Activated naive CD4-positive, alpha-beta T cell treated with anti-CD3 and anti-CD28 coated beads, Interleukin-2, amount 50 U/mL, for 16 hours (primary cell): Measurements from ENCODE around the gene NAPSA.
"Not testable (repeated sequence)": the region's sequence is repeated elsewhere in the genome, so short reads cannot be mapped to it uniquely, and the experiment has no call there.

Experiments used
- DNase-seq: peaks from one replicate; pipeline ENCODE4 v3.0.0-alpha.2; 2020

Gene NAPSA

DNA sequence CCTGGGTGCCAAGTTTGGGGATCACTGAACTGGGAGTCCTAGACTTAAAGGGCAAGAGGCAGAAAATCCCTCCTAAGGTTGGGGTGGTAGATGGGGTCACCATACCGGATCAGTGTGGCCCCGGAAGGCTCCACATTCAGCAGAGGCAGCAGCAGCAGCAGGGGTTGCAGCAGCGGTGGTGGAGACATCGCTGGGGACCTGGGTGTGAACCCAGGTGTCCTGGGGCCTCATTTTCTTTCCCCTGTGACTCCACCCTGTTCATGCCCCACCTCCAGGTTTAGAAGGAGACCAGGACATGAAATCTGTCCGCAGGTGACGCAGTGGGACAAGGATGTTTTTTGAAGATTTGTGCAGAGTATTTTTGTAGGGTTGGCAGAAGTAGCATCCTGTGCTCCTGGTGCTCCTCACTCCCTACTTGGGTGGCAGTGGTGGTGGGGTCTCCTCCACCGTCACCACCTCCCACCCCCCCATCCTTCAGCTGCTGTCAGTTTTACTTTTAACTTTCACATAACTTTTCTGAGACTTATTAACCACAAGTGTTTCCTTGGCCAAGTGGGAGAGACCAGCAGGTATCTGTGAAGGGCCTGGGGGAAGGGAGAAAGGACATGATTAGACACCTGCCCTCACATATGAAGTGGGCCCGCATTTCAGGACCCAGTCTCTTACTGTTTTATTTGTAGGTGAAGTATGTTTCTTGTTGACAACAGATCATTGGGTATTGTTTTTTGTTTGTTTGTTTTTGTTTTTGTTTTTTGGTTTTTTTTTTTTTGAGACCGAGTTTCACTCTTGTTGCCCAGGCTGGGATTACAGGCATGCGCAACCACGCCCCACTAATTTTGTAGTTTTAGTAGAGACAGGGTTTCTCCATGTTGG lies at the start of gene NAPSA:
TSS of gene NAPSA (minus strand) at position 206 of the 873 bp plus-strand sequence. CDS start at position 188, 18 bp downstream.
- no peak for DNase-seq

- DNase-seq: no peak
Measured at GRCh38 chr19:50413531-50413930, 48.1 kb upstream of the NAPSA start.

GRCh38 chr19:50413096-50413495 lies 47.7 kb upstream of the NAPSA start:
- no peak for DNase-seq

DNA sequence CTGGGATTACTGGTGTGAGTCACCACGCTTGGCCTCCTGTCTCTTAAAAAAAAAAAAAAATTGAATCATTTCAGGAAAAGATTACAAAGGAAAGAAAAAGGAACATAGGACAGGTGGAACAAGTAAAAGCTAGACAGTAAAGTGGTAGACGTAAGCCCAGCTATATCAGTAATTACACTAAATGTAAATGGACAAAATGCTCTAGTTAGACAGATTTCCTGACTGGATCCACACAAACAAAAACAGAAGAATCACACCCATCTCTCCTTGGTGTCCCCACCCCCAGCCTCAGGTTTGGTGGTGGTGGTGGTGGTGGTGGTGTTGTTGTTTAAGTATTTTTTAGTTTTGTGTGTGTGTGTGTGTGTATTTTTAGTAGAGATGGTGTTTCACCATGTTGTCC lies 47.0 kb upstream of the NAPSA start:
- DNase-seq: no peak

DNA sequence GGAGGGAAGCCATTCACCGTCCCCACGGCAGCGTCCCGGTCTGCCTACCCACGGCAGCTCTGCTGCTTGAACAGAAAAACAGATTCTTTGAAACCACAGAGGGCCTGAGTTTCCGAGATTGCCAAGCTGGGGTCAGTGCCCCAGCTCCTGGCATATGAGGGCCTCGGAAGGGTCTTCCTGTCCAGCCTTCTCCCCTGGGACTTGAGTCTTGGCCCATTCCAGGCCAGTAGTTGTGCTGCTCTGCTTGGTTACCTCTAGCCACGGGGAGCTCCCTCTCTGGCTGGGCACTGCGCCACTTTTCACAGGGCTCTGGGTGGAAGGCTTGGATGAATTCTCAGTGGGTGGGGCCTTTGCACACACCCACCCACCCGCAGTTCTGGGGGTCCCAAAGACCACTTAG lies 44.7 kb upstream of the NAPSA start:
- DNase-seq: no peak

- no peak for DNase-seq
Measured at GRCh38 chr19:50409347-50409746, 43.9 kb upstream of the NAPSA start.

- DNase-seq: no peak
Measured at GRCh38 chr19:50406829-50407228, 41.4 kb upstream of the NAPSA start.

DNA sequence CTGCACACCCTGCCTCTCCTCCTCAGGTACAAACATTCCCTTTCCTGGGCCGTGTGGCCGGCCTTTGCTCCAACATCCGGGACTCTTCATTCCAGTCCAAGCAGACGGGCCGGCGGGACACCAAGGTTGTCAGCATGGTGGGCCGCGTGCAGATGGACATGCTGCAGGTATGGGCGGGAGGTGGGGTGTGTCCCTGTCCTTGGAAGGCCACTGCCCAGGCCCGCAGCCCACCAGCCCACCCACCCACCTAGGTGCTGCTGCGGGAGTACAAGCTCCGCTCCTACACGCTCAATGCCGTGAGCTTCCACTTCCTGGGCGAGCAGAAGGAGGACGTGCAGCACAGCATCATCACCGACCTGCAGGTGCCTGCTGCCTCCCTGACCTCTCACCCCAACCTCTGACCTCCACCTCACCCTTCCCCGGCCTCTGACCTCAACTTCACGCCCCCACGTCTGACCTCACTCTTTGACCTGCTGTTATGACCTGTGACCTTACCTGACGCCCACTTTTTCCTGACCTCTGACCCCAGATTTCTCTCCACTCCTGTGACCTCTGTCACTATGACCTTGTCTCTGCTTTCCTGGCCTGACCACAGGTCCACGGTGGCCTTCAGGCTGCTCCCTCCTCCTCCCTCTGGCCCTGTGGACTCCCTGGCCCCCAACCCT lies 40.8 kb upstream of the NAPSA start:
- DNase-seq: no peak

- DNase-seq: no peak
Measured at GRCh38 chr19:50402544-50403301, 37.3 kb upstream of the NAPSA start.

DNA sequence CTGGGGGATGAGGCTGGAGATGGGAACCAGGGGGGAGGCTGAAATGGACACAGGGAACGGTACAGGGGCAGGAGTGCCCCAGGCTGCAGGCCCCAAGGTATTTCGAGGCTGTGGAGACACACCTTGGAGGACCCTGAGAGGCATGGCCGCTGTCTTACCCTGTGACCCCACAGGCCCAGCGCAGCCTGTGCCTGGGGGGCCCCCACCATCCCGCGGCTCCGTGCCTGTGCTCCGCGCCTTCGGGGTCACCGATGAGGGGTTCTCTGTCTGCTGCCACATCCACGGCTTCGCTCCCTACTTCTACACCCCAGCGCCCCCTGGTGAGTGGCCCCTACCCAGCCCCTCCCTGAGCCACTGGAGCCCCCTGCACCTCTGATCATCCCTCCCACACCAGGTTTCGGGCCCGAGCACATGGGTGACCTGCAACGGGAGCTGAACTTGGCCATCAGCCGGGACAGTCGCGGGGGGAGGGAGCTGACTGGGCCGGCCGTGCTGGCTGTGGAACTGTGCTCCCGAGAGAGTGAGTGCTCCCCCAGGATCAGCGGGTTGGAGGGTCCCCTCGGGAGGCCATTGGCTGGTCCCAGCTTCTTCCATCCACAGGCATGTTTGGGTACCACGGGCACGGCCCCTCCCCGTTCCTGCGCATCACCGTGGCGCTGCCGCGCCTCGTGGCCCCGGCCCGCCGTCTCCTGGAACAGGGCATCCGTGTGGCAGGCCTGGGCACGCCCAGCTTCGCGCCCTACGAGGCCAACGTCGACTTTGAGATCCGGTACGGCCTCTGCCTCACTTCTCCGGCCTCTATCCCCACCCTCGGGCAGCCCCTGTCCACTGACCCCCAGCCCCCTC lies 36.4 kb upstream of the NAPSA start:
- DNase-seq: no peak

DNA sequence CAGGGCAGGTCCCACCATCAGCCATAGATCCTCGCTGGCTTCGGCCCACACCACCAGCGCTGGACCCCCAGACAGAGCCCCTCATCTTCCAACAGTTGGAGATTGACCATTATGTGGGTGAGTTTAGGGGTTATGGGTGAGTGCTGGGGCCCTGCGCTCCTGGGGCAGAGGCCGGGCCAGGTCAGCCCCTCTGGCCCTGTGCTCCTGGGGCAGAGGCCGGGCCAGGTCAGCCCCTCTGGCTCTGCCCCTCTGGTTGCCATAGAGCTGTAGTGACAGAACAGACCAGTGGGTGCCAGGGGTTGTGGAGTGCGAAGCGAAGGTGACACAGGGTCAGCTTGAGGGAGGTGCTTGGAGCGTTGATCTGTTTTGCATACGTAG lies 33.9 kb upstream of the NAPSA start:
- DNase-seq: no peak

DNA sequence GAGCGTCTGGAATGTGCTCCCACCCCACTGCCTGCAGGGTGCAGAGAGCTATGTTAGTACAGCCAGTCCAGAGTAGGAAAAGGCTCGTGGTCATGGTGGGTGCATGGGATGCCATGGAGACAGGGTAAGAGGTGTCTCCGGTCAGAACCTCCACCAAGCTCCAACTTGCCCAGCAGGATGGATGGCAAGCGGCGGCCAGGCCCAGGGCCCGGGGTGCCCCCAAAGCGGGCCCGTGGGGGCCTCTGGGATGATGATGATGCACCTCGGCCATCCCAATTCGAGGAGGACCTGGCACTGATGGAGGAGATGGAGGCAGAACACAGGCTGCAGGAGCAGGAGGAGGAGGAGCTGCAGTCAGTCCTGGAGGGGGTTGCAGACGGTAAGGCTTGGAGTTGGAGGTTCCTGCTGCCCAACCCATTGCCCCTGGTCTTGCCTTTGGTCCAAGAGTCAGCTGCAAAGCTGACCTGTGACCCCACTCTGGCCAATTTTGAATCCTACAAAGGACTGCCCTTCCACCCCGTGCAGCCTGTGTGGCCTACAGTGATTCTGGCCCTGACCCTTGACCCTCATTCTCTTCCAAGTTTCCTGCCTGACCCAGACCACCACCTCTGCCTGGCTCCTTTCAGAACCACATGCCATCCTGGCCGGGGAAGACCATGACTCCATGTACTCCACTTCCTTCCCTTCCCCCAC lies 33.4 kb upstream of the NAPSA start:
- no peak for DNase-seq

DNA sequence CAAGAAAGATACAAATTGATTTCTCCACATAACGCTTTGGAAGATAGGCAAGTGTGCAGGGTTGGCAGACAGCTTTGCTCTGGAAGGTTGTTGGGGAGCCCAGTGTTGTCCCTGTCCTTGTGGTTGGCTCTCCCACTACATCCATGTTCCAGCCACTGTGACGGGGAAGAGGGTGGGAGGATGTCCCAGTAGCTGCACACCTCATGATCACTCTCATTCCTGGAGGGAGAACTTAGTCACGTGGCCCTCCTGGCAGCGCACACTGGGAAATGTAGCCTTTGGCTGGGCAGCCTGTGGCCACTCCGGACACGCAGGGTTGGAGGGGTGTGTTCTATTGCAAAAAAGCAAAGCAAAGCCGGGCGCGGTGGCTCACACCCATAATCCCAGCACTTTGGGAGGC lies 28.6 kb upstream of the NAPSA start:
- DNase-seq: no peak

DNA sequence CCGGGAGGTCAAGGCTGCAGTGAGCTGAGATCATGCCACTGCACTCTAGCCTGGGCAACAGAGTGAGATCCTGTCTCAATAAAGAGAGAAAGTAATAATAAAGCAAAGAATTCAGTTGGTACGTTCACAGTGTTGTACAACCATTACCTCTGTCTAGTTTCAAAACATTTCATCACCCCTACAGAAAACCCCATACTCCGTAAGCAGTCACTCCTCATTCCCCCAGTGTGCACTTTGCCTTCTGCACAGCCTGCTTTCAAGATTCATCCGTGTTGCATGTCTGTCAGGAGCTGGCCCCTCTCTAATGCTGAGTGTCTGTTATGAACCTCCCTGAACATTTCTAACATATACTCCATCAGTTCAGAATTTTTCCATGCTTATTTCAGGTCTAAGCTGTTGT lies 28.1 kb upstream of the NAPSA start:
- no peak for DNase-seq

DNA sequence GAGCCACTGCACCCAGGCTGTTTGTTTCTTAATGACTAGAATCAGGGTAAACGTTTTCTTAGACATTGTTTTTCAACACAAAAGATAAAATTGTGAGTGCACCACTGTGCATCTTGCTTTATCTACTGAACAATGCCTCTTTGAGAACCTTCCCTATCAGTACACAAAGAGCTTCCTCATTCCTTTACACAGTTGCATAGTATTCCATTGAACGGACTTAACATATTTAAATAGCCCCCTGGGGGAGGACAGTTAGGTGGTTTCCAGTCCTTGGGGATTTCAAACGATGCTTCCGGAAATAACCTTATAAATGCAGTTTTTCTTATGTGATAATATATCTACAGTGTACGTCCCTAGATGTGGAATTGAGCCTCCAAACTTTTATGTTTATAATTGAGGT lies 27.3 kb upstream of the NAPSA start:
- DNase-seq: no peak

GRCh38 chr19:50390952-50391351 lies 25.5 kb upstream of the NAPSA start:
- DNase-seq: not testable (repeated sequence)

DNA sequence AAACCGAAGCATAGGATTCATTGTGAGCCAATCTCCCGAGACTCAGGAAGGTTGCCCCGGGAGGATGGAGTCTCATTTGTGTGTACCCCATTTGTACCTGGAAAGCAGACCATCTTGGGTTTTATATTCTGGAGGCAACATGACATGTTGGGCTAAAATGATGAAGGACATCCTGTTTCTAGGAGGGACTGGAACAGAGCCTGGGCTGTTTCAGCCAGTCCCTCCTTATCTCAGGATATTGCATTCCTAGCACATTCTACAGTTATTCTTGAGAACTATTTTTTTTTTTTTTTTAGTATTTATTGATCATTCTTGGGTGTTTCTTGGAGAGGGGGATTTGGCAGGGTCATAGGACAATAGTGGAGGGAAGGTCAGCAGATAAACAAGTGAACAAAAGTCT lies 24.9 kb upstream of the NAPSA start:
- DNase-seq: not testable (repeated sequence)

DNA sequence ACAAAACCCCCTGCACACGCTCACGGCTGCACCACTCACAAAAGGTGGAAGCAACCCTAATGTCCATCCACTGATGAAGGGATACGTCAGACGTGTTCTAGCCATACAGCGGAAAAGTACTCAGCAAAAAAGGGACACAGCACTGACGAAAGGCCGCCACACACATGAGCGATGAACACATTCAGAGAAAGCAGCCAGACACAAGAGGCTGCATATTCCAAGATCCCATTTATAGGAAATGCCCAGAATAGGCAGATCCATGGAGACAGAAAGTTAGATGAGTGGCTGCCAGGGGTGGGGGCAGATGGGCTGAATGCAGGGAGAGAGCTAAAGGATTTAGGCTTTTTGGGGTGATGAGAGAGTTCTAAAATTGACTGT lies 22.4 kb upstream of the NAPSA start:
- DNase-seq: no peak

DNA sequence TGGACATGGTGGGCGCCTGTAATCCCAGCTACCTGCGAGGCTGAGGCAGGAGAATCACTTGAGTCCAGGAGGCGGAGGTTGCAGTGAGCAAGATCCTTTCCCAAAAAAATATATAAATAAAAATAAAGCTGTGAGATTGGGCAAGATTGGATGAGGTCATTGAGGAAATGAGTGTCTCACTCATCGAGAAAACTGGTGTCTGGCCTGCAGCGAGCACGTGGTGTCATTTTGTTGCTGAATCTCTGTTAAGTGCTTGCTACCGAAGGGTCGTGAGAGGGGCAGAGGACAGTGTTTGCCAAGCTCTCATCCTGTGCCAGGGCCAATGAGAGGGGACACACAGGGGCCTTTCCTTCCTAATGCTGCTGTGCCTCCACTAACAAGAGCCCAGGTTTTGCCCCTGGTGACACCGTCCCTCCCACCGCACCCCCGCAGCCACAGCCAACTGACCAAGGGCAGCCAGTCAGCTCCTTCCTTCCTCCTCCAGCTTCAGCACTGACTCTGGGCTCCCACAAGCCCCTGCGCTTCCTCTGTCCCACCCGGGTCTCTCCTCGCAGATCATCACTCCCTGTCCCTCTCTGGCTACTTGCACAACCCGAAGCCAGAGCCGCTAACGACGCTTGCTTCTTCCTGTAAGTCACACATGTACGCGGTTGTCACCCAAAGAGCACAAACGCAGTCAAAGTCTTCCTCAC lies 21.9 kb upstream of the NAPSA start:
- no peak for DNase-seq

- DNase-seq: no peak
Measured at GRCh38 chr19:50384685-50385535, 19.5 kb upstream of the NAPSA start.
